PC-3 (cell line): Measurements from ENCODE around the gene SPDYE3.

ENCODE experiments used
- EZH2 ChIP-seq: fragments of 300-600 bp; sonication (generic); IDR thresholded peaks from one replicate; pipeline ENCODE4 v1.6.1; 2017; ENCODE audit warnings: antibody characterized with exemption, mild to moderate bottlenecking, low read length; ENCODE audit not compliant: unreplicated experiment
- TF ChIP-seq, protein P1 (sequence below): fragments of 300-600 bp; sonication (generic); conservative IDR thresholded peaks from 2 replicates; pipeline ENCODE4 v1.5.1; 2017; ENCODE audit warnings: antibody characterized with exemption, low read depth, mild to moderate bottlenecking, low read length

DNA sequence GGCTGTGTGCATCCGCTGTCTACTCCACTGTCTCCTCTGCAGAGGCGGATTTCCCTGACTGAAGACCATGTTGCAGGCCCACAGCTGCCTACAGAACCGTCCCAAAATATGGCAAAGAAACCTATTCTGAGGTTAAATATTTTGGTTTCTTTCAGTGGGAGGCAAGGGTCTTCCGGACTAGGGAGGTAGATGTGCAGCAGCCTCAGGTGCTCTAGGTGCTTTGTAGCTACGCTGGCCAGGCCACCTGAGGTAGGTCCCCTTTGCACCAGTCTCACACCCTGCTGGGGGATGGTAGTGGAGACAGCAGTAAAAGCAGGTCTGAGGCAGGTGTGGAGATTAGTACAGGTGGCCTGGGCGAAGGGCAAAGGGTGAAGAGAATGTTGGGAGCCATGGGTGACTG is 42.3 kb downstream of the SPDYE3 start:
- TF ChIP-seq EZH2: no peak
- TF ChIP-seq, protein P1, sequence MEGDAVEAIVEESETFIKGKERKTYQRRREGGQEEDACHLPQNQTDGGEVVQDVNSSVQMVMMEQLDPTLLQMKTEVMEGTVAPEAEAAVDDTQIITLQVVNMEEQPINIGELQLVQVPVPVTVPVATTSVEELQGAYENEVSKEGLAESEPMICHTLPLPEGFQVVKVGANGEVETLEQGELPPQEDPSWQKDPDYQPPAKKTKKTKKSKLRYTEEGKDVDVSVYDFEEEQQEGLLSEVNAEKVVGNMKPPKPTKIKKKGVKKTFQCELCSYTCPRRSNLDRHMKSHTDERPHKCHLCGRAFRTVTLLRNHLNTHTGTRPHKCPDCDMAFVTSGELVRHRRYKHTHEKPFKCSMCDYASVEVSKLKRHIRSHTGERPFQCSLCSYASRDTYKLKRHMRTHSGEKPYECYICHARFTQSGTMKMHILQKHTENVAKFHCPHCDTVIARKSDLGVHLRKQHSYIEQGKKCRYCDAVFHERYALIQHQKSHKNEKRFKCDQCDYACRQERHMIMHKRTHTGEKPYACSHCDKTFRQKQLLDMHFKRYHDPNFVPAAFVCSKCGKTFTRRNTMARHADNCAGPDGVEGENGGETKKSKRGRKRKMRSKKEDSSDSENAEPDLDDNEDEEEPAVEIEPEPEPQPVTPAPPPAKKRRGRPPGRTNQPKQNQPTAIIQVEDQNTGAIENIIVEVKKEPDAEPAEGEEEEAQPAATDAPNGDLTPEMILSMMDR: no peak
